PC-9 (cell line): ENCODE results near the gene MSH4. TPM values are rescaled to one million over a fixed set of nuclear protein-coding genes. Genes with fewer than 3 reads are reported as not detected.
"Not testable (repeated sequence)": the region's sequence is repeated elsewhere in the genome, so short reads cannot be mapped to it uniquely, and the experiment has no call there.

Source experiments
- BruUV-seq: library from RNA; stranded (reverse); fragments of 400-500 nt; replicated peaks from 2 replicates; lab custom pipeline; 2021; lab: Mats Ljungman, UMichigan
- CTCF ChIA-PET: fragments of 300-600 bp; sonication (Branson Sonifier 250); formaldehyde crosslinking; loops from one replicate; lab custom pipeline; 2022; ENCODE audit warnings: antibody characterized with exemption; lab: Charles Lee
- POLR2A ChIA-PET: fragments of 300-600 bp; sonication (Branson Sonifier 250); formaldehyde crosslinking; loops from one replicate; lab custom pipeline; 2022; ENCODE audit warnings: antibody characterized with exemption; ENCODE audit not compliant: unreplicated experiment; lab: Charles Lee
- DNase-seq, 2 experiments: peaks; one replicate each; pipeline versions ENCODE4 v3.0.0 to v3.0.0-alpha.2; 2015 to 2022; ENCODE audit warnings: mixed read lengths in 1 of 2
- H2AFZ ChIP-seq: fragments of 200-600 bp; sonication (generic); 2 replicates; pipeline ENCODE4 v1.8.1; 2017; ENCODE audit warnings: antibody characterized with exemption
- H3F3A ChIP-seq: fragments of 200-600 bp; sonication (generic); 2 replicates; pipeline ENCODE4 v1.8.1; 2017; ENCODE audit warnings: antibody characterized with exemption, mild to moderate bottlenecking, low read depth; ENCODE audit not compliant: insufficient read depth
- H3K27ac ChIP-seq: fragments of 200-600 bp; sonication (generic); 2 replicates; pipeline ENCODE4 v1.6.1; 2016; ENCODE audit warnings: mixed run types
- H3K27me3 ChIP-seq: fragments of 200-600 bp; sonication (generic); 2 replicates; pipeline ENCODE4 v1.6.1; 2016; ENCODE audit warnings: low read depth, mixed run types; ENCODE audit not compliant: insufficient read depth
- H3K36me3 ChIP-seq: fragments of 200-600 bp; sonication (generic); 2 replicates; pipeline ENCODE4 v1.6.1; 2016; ENCODE audit warnings: low read depth, mixed run types
- H3K4me1 ChIP-seq: fragments of 200-600 bp; sonication (generic); replicated peaks from 2 replicates; pipeline ENCODE4 v1.6.1; 2016; ENCODE audit warnings: mixed run types; ENCODE audit not compliant: insufficient read depth
- H3K4me2 ChIP-seq: fragments of 200-600 bp; sonication (generic); 2 replicates; pipeline ENCODE4 v1.6.1; 2017; ENCODE audit warnings: mixed run types
- H3K4me3 ChIP-seq: fragments of 200-600 bp; sonication (generic); 2 replicates; pipeline ENCODE4 v1.6.1; 2016; ENCODE audit warnings: mixed run types
- H3K79me2 ChIP-seq: fragments of 200-600 bp; sonication (generic); 2 replicates; pipeline ENCODE4 v1.6.1; 2017; ENCODE audit warnings: low read depth, mixed run types
- H3K9me2 ChIP-seq: fragments of 200-600 bp; sonication (generic); 2 replicates; pipeline ENCODE4 v1.8.1; 2017; ENCODE audit warnings: mild to moderate bottlenecking; ENCODE audit not compliant: insufficient read depth
- H3K9me3 ChIP-seq: fragments of 200-600 bp; sonication (generic); 2 replicates; pipeline ENCODE4 v1.8.1; 2016; ENCODE audit warnings: low read depth; ENCODE audit not compliant: insufficient read depth
- H4K20me1 ChIP-seq: fragments of 200-600 bp; sonication (generic); 2 replicates; pipeline ENCODE4 v1.8.1; 2017; ENCODE audit not compliant: insufficient read depth
- EZH2 ChIP-seq: fragments of 200-600 bp; sonication (generic); IDR thresholded peaks from 2 replicates; pipeline ENCODE4 v1.8.0; 2017; ENCODE audit warnings: antibody characterized with exemption, low read depth
- intact Hi-C: fragments of 100-400 bp; cut with micrococcal nuclease; formaldehyde crosslinking; loops from one replicate; pipeline ENCODE4 v1.10.0; 2022; ENCODE audit not compliant: unreplicated experiment
- total RNA-seq: library from RNA; stranded (reverse); gene quantifications from 2 replicates; pipeline ENCODE4 v1.2.3, GENCODE V29; 2021
- TF ChIP-seq, protein P1 (sequence below): fragments of 200-600 bp; sonication (generic); conservative IDR thresholded peaks from 2 replicates; pipeline ENCODE4 v1.6.1; 2017; ENCODE audit warnings: mixed run types, antibody characterized with exemption, mild to moderate bottlenecking, moderate library complexity

MSH4 gene
- total RNA-seq, 1 experiment from 2014 or later: 0.35 TPM

DNA sequence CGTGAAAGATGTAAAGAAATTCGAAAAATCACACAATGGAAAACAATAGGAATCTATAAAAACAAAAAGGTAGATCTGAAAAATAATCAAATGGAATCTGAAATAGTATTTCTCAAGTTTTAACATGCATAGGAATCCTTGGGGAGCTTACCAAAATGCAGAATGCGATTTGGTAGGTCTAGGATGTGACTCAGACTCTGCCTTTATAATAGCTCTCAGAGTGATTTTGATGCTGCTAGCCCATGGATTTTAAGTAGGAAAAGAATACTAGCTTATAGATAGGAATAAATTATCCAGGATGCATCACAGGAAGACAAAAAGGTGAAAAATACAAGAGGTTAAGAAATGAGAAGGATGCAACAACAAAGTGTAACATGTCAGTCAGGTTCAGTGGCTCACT lies 24.7 kb upstream of the MSH4 start:
- no peak for DNase-seq
- Histone ChIP-seq H3K9me3 (no peaks in the 10 kb centered on the region), H3F3A (peaks cover 9% of the 10 kb centered on the region; the same call in 1 of the 2 replicates), H3K4me3 (no peak overlapping the region), H2AFZ (no peak overlapping the region), H3K4me1 (peaks cover 17% of the 10 kb centered on the region), H3K79me2 (no peaks in the 10 kb centered on the region), H3K36me3 (no peaks in the 10 kb centered on the region), H3K27ac (no peak overlapping the region), H3K27me3 (no peaks in the 10 kb centered on the region), H4K20me1 (no peaks in the 10 kb centered on the region), H3K4me2 (no peak overlapping the region), H3K9me2 (no peaks in the 10 kb centered on the region)
- intact Hi-C loops: no loop called here
- no TSS peak for BruUV-seq
- ChIA-PET CTCF (no interaction called here), POLR2A (no interaction called here)
- TF ChIP-seq, protein P1, sequence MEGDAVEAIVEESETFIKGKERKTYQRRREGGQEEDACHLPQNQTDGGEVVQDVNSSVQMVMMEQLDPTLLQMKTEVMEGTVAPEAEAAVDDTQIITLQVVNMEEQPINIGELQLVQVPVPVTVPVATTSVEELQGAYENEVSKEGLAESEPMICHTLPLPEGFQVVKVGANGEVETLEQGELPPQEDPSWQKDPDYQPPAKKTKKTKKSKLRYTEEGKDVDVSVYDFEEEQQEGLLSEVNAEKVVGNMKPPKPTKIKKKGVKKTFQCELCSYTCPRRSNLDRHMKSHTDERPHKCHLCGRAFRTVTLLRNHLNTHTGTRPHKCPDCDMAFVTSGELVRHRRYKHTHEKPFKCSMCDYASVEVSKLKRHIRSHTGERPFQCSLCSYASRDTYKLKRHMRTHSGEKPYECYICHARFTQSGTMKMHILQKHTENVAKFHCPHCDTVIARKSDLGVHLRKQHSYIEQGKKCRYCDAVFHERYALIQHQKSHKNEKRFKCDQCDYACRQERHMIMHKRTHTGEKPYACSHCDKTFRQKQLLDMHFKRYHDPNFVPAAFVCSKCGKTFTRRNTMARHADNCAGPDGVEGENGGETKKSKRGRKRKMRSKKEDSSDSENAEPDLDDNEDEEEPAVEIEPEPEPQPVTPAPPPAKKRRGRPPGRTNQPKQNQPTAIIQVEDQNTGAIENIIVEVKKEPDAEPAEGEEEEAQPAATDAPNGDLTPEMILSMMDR: no peak
- no peak for TF ChIP-seq EZH2

DNA sequence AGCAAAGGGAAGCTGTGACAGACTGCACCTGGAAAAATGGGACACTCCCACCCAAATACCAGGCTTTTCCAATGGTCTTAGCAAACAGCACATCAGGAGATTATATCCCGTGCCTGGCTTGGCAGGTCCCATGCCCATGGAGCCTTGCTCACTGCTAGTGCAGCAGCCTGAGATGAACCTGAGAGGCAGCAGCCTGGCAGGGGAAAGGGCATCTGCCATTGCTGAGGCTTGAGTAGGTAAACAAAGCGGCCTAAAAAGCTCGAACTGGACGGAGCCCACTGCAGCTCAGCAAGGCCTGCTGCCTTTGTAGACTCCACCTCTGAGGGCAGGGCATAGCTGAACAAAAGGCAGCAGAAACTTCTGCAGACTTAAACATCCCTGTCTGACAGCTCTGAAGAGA lies 18.9 kb upstream of the MSH4 start:
- H3K4me2 ChIP-seq, intact Hi-C loops, H3K9me2 ChIP-seq, H3K79me2 ChIP-seq, POLR2A ChIA-PET, H3F3A ChIP-seq, H3K27me3 ChIP-seq, H3K9me3 ChIP-seq, BruUV-seq, CTCF ChIA-PET, H3K36me3 ChIP-seq, H3K4me3 ChIP-seq, H4K20me1 ChIP-seq, H2AFZ ChIP-seq, H3K27ac ChIP-seq: not testable (repeated sequence)
- DNase-seq: peak in 1 of 2 experiments; percentile 6
- peaks cover 17% of the 10 kb centered on the region for H3K4me1 ChIP-seq

DNA sequence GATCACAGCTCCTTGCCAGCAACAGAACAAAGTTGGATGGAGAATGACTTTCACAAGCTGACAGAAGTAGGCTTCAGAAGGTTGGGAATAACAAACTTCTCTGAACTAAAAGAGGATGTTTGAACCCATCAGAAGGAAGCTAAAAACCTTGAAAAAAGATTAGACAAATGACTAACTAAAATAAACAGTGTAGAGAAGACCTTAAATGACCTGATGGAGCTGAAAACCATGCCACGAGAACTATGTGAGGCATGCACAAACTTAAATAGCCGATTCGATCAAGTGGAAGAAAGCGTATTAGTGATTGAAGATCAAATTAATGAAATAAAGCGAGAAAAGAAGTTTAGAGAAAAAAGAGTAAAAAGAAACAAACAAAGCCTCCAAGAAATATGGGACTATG lies 18.0 kb upstream of the MSH4 start:
- H3F3A ChIP-seq, BruUV-seq, H4K20me1 ChIP-seq, CTCF ChIA-PET, DNase-seq, intact Hi-C loops, H2AFZ ChIP-seq, H3K9me2 ChIP-seq, H3K27me3 ChIP-seq, H3K79me2 ChIP-seq, H3K4me2 ChIP-seq, H3K36me3 ChIP-seq, H3K9me3 ChIP-seq, H3K27ac ChIP-seq, H3K4me3 ChIP-seq: not testable (repeated sequence)
- POLR2A ChIA-PET: interaction anchor here (0.6 kb wide), 1 partner anchor 10 kb away, joined by 11 read pairs; no protein-coding TSS in a partner anchor
- H3K4me1 ChIP-seq: peaks cover 17% of the 10 kb centered on the region

DNA sequence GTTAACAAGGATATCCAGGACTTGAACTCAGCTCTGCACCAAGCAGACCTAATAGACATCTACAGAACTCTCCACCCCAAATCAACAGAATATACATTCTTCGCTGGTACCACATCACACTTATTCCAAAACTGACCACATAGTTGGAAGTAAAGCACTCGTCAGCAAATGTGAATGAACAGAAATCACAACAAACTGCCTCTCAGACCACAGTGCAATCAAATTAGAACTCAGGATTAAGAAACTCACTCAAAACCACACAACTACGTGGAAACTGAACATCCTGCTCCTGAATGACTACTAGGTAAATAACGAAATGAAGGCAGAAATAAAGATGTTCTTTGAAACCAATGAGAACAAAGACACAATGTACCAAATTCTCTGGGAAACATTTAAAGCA lies 16.5 kb upstream of the MSH4 start:
- intact Hi-C loops, H3K9me3 ChIP-seq, BruUV-seq, H3K27ac ChIP-seq, H3K4me3 ChIP-seq, H3K4me2 ChIP-seq, H3K36me3 ChIP-seq, CTCF ChIA-PET, H3K79me2 ChIP-seq, DNase-seq, H3K9me2 ChIP-seq, H3K27me3 ChIP-seq, POLR2A ChIA-PET, H2AFZ ChIP-seq, H4K20me1 ChIP-seq, H3F3A ChIP-seq: not testable (repeated sequence)
- peaks cover 16% of the 10 kb centered on the region for H3K4me1 ChIP-seq

DNA sequence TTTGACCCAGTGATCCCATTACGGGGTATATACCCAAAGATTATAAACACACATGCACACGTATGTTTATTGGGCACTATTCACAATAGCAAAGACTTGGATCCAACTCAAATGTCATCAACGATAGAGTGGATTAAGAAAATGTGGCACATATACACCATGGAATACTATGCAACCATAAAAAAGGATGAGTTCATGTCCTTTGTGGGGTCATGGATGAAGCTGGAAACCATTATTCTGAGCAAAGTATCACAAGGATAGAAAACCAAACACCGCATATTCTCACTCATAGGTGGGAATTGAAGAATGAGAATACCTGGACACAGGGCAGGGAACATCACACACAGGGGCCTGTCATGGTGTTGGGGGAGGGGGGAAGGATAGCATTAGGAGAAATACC lies 12.8 kb upstream of the MSH4 start:
- POLR2A ChIA-PET, H3K9me3 ChIP-seq, DNase-seq, H3K9me2 ChIP-seq, BruUV-seq, H2AFZ ChIP-seq, H3K4me2 ChIP-seq, H3K27ac ChIP-seq, H3K27me3 ChIP-seq, H3K4me3 ChIP-seq, intact Hi-C loops, CTCF ChIA-PET: not testable (repeated sequence)
- Histone ChIP-seq H3K4me1 (peaks cover 14% of the 10 kb centered on the region), H3K79me2 (peaks cover 29% of the 10 kb centered on the region), H3F3A (peaks cover 19% of the 10 kb centered on the region), H4K20me1 (peaks cover 22% of the 10 kb centered on the region), H3K36me3 (peaks cover 22% of the 10 kb centered on the region)
